HepG2 (cell line): ENCODE results near the gene ZMYM4. TPM values are rescaled to one million over a fixed set of nuclear protein-coding genes. Genes with fewer than 3 reads are reported as not detected.

Source experiments
- ATAC-seq: fragments of 200-7000 bp; cut with Tn5 transposase; 3 replicates; pipeline ENCODE4 v1.9.1; 2020; ENCODE audit warnings: mild to moderate bottlenecking, moderate library complexity
- BruUV-seq: library from RNA; stranded (reverse); fragments of 400-500 nt; replicated peaks from 2 replicates; lab custom pipeline; 2021; lab: Mats Ljungman, UMichigan
- CTCF ChIA-PET: fragments of 300-600 bp; formaldehyde crosslinking; extraction: SDS; loops from one replicate; lab custom pipeline; 2021; ENCODE audit warnings: low total read pairs, inconsistent platforms, low intra/inter-chr PET ratio; lab: Yijun Ruan, JAX
- POLR2A ChIA-PET: fragments of 350-600 bp; sonication (Branson Sonifier 250); formaldehyde crosslinking; loops from one replicate; lab custom pipeline; 2020; ENCODE audit warnings: antibody characterized with exemption, inconsistent platforms; lab: Yijun Ruan, JAX
- DNase-seq: peaks from one replicate; pipeline ENCODE4 v3.0.0-alpha.2; 2015; ENCODE audit warnings: low spot score
- FAIRE-seq: peaks from 3 replicates; lab custom pipeline; 2011; peaks lifted over from hg19 to GRCh38; lab: Jason Lieb, UNC
- H2AFZ ChIP-seq: one replicate; pipeline ENCODE4 v1.6.1; 2011; ENCODE audit warnings: low read length, inconsistent platforms
- H3K27ac ChIP-seq: fragments of 300-600 bp; 3 replicates; pipeline ENCODE4 v1.8.0; 2011; ENCODE audit warnings: mixed run types, mild to moderate bottlenecking, mixed read lengths, low read length, inconsistent platforms; ENCODE audit not compliant: insufficient read depth; ENCODE audit errors: extremely low read length
- H3K27me3 ChIP-seq, 2 experiments: fragments of 200-600 bp in 1 of 2; 2 replicates in 1 of 2; 3 replicates in 1 of 2; pipeline versions ENCODE4 v1.6.0 to v1.8.0; 2011; ENCODE audit warnings: low read length in 2 of 2, mild to moderate bottlenecking in 2 of 2, moderate library complexity in 2 of 2, inconsistent platforms in 1 of 2; ENCODE audit not compliant: insufficient read depth in 2 of 2, control insufficient read depth in 1 of 2
- H3K36me3 ChIP-seq, 2 experiments: fragments of 200-600 bp in 1 of 2; replicated peaks in 1 of 2; 2 replicates in 1 of 2; 3 replicates in 1 of 2; pipeline versions ENCODE4 v1.5.1 to v1.8.0; 2011; ENCODE audit warnings: low read length in 2 of 2, inconsistent platforms in 1 of 2; ENCODE audit not compliant: insufficient read depth in 2 of 2, control insufficient read depth in 1 of 2
- H3K4me1 ChIP-seq: 2 replicates; pipeline ENCODE4 v1.5.1; 2012; ENCODE audit warnings: low read length, inconsistent platforms; ENCODE audit not compliant: insufficient read depth
- H3K4me2 ChIP-seq: 2 replicates; pipeline ENCODE4 v1.6.0; 2011; ENCODE audit warnings: low read depth, low read length, inconsistent platforms
- H3K4me3 ChIP-seq, 3 experiments: fragments of 200-600 bp in 1 of 3; sonication (generic), shearing (Covaris generic) in 1 of 3; replicated peaks in 1 of 3; 2 replicates each; pipeline ENCODE4 v1.5.1; 2011 to 2016; ENCODE audit warnings: low read length in 3 of 3, inconsistent platforms in 2 of 3, low read depth in 2 of 3, mild to moderate bottlenecking in 2 of 3, control low read depth in 1 of 3, mixed read lengths in 1 of 3; ENCODE audit not compliant: insufficient read depth in 1 of 3
- H3K79me2 ChIP-seq: one replicate; pipeline ENCODE4 v1.6.1; 2011; ENCODE audit warnings: low read length, inconsistent platforms; ENCODE audit not compliant: insufficient read depth
- H3K9ac ChIP-seq: 2 replicates; pipeline ENCODE4 v1.6.0; 2011; ENCODE audit warnings: mild to moderate bottlenecking, low read depth, low read length, inconsistent platforms; ENCODE audit not compliant: insufficient read depth
- H3K9me3 ChIP-seq: 2 replicates; pipeline ENCODE4 v1.5.1; 2012; ENCODE audit warnings: mild to moderate bottlenecking, low read length
- H4K20me1 ChIP-seq: 2 replicates; pipeline ENCODE4 v1.6.0; 2011; ENCODE audit warnings: inconsistent platforms, mild to moderate bottlenecking, low read length, moderate library complexity; ENCODE audit not compliant: insufficient read depth
- CTCF ChIP-seq: sonication (generic); formaldehyde crosslinking; IDR thresholded peaks from 2 replicates; pipeline ENCODE4 v1.5.0; 2020; ENCODE audit warnings: mild to moderate bottlenecking, missing genetic modification reagents, moderate library complexity
- FOSL2 ChIP-seq: sonication (generic); formaldehyde crosslinking; IDR thresholded peaks from 2 replicates; pipeline ENCODE4 v1.4.0; 2020; ENCODE audit warnings: missing genetic modification reagents
- HNF1B ChIP-seq: sonication (generic); formaldehyde crosslinking; IDR thresholded peaks from 2 replicates; pipeline ENCODE4 v1.5.1; 2020; ENCODE audit warnings: mild to moderate bottlenecking, moderate library complexity, missing genetic modification reagents
- RAD21 ChIP-seq: fragments of 450-650 bp; formaldehyde crosslinking; IDR thresholded peaks from 2 replicates; pipeline ENCODE4 v1.5.0; 2020; ENCODE audit warnings: mild to moderate bottlenecking
- SAP130 ChIP-seq: IDR thresholded peaks from 2 replicates; pipeline ENCODE4 v1.6.1; 2016; ENCODE audit warnings: low read depth
- SMC3 ChIP-seq: IDR thresholded peaks from 2 replicates; pipeline ENCODE4 v1.6.1; 2011; ENCODE audit warnings: low read length, improper control_type of control experiment
- STAG1 ChIP-seq: sonication (generic); formaldehyde crosslinking; IDR thresholded peaks from 2 replicates; pipeline ENCODE4 v1.4.0; 2020; ENCODE audit warnings: missing genetic modification reagents
- TEAD3 ChIP-seq: optimal IDR thresholded peaks from 2 replicates; pipeline ENCODE3; 2016; ENCODE audit warnings: borderline replicate concordance
- XBP1 ChIP-seq: sonication (generic); formaldehyde crosslinking; IDR thresholded peaks from 2 replicates; pipeline ENCODE4 v1.5.0; 2020; ENCODE audit warnings: missing genetic modification reagents
- XRCC5 ChIP-seq: fragments of 200-400 bp; formaldehyde crosslinking; optimal IDR thresholded peaks from 2 replicates; pipeline ENCODE3; 2017; ENCODE audit warnings: mild to moderate bottlenecking, low read length
- ZBED4 ChIP-seq: sonication (generic); formaldehyde crosslinking; IDR thresholded peaks from 2 replicates; pipeline ENCODE4 v1.4.0; 2020; ENCODE audit warnings: missing genetic modification reagents, borderline replicate concordance
- ZFX ChIP-seq: sonication (generic); formaldehyde crosslinking; IDR thresholded peaks from 2 replicates; pipeline ENCODE4 v1.4.0; 2020; ENCODE audit warnings: mild to moderate bottlenecking, low read depth, missing genetic modification reagents, moderate library complexity
- ZNF329 ChIP-seq: sonication (generic); formaldehyde crosslinking; IDR thresholded peaks from 2 replicates; pipeline ENCODE4 v1.9.0; 2021; ENCODE audit warnings: low read depth, mild to moderate bottlenecking, missing genetic modification reagents
- WGBS: methylation state at CpG from one replicate; pipeline ENCODE4 v1.1.6; 2017; ENCODE audit warnings: low lambda C conversion rate; 5-methylcytosine and 5-hydroxymethylcytosine counted together
- in situ Hi-C: cut with HindIII; loops from 2 replicates; pipeline ENCODE4 v1.10.0; 2017; ENCODE audit warnings: low pct_unique_long_range_greater_than_20kb; ENCODE audit not compliant: extremely low pct_ligation_motif_present
- intact Hi-C: fragments of 100-400 bp; cut with micrococcal nuclease; formaldehyde crosslinking; loops from one replicate; pipeline ENCODE4 v1.10.0; 2022; ENCODE audit not compliant: unreplicated experiment
- polyA plus RNA-seq, 8 experiments: library from polyadenylated mRNA; depleted of rRNA in 3 of 8; stranded (reverse) in 7 of 8; unstranded in 1 of 8; fragments of >200 nt; fragmentation: Illumina TruSeq in 4 of 8; extraction: Trizol in 4 of 8; gene quantifications; 2 replicates each; pipeline versions ENCODE4 v1.2.1 to v1.2.3, GENCODE V29; 2011 to 2016; ENCODE audit warnings: low read depth in 4 of 8, missing spikeins in 1 of 8, mixed read lengths in 1 of 8; ENCODE audit not compliant: insufficient read depth in 1 of 8
- total RNA-seq, 5 experiments: library from RNA; depleted of rRNA; stranded (reverse); fragments of >200 nt; fragmentation: Illumina TruSeq; extraction: Trizol; gene quantifications; 2 replicates each; pipeline ENCODE4 v1.2.3, GENCODE V29; 2016; ENCODE audit warnings: low read depth in 1 of 5
- TF ChIP-seq, protein P1 (sequence below): sonication (generic); IDR thresholded peaks from 2 replicates; pipeline ENCODE4 v1.6.1; 2016; ENCODE audit warnings: low read depth, borderline replicate concordance
- TF ChIP-seq, protein P2 (sequence below): IDR thresholded peaks from 2 replicates; pipeline ENCODE4 v1.6.1; 2018; ENCODE audit warnings: missing genetic modification reagents, mild to moderate bottlenecking, missing compliant biosample characterization

ZMYM4 gene
- total and polyA plus RNA-seq, 2 of the 13 experiments (the other 11 are each of a cell fraction or from before 2014, with no cell fraction given): 13.9 to 37.6 TPM

DNA sequence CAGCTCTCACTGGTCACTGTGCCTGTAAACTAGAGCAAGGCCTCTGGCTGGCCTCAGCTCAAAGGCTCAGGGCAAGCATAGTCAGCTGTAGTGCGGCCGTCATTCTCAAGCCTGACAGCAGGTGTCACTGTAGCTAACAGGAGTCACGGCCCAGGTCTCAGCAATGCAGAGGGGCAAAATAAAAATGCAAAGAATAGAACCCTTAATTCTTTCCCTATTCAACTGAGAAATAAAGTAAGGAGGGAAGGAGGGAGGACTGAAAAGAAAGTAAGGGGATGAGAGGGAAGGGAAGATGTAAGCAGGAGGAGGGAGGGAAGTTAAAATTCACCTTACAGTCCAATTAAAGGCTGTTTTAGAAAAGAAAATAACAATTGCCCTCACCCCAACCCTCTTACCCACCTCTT lies 182.6 kb downstream of the ZMYM4 start:
- ChIA-PET POLR2A (interaction anchor here (1.5 kb wide), 1 partner anchor 105 kb away, joined by 5 read pairs; no protein-coding TSS in a partner anchor), CTCF (interaction anchor here (0.9 to 3.4 kb wide), 3 partner anchors 93 to 118 kb away, joined by 3 to 29 read pairs (median 13); no protein-coding TSS in a partner anchor)
- ATAC-seq (peak; percentile 98), DNase-seq (peak; percentile 55), FAIRE-seq (peak; percentile 71)
- no peak overlapping the region for H3K27ac ChIP-seq
- peaks cover 29% of the 10 kb centered on the region for H3K4me1 ChIP-seq
- no peaks in the 10 kb centered on the region for H3K79me2 ChIP-seq
- H3K9ac ChIP-seq: no peak overlapping the region
- H2AFZ ChIP-seq: no peak overlapping the region
- intact Hi-C loops: loop anchor here (1.0 kb wide), 3 partner anchors 94 to 323 kb away; no protein-coding TSS in a partner anchor
- no peak overlapping the region for H3K4me3 ChIP-seq
- no peak overlapping the region for H3K4me2 ChIP-seq
- H3K27me3 ChIP-seq: no peaks in the 10 kb centered on the region
- BruUV-seq: no TSS peak
- in situ Hi-C loops: loop anchor here (5.0 kb wide), 1 partner anchor 111 kb away; no protein-coding TSS in a partner anchor
- no peaks in the 10 kb centered on the region for H4K20me1 ChIP-seq
- peaks cover 26 to 66% of the 10 kb centered on the region in 2 experiments for H3K36me3 ChIP-seq
- 2% methylated on average over 3 of the region's 3 CpGs for WGBS
- H3K9me3 ChIP-seq: no peaks in the 10 kb centered on the region
- TF ChIP-seq TEAD3 (CRISPR knock-in tag): peak; percentile 57
- 0 out of 2 replicates have a peak, but pooled peaks have one; percentile 14 for TF ChIP-seq SAP130 (CRISPR knock-in tag)
- TF ChIP-seq SMC3: peak; percentile 85
- TF ChIP-seq CTCF (CRISPR knock-in tag): peak; percentile 86
- peak; percentile 79 for TF ChIP-seq XRCC5
- peak; percentile 81 for TF ChIP-seq STAG1 (CRISPR knock-in tag)
- 0 out of 2 replicates have a peak, but pooled peaks have one; percentile 26 for TF ChIP-seq HNF1B (CRISPR knock-in tag)
- 0 out of 2 replicates have a peak, but pooled peaks have one; percentile 24 for TF ChIP-seq FOSL2 (CRISPR knock-in tag)
- peak; percentile 68 for TF ChIP-seq RAD21 (CRISPR knock-in tag)
- no peak for TF ChIP-seq ZNF329
- TF ChIP-seq ZBED4 (CRISPR knock-in tag): 0 out of 2 replicates have a peak, but pooled peaks have one; percentile 17
- no peak for TF ChIP-seq XBP1 (CRISPR knock-in tag)
- TF ChIP-seq, protein P1, sequence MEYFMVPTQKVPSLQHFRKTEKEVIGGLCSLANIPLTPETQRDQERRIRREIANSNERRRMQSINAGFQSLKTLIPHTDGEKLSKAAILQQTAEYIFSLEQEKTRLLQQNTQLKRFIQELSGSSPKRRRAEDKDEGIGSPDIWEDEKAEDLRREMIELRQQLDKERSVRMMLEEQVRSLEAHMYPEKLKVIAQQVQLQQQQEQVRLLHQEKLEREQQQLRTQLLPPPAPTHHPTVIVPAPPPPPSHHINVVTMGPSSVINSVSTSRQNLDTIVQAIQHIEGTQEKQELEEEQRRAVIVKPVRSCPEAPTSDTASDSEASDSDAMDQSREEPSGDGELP: peak; percentile 72; the same call in 1 of the 2 replicates
- TF ChIP-seq ZFX (CRISPR knock-in tag): peak; percentile 44; the same call in 1 of the 2 replicates
- TF ChIP-seq, protein P2, sequence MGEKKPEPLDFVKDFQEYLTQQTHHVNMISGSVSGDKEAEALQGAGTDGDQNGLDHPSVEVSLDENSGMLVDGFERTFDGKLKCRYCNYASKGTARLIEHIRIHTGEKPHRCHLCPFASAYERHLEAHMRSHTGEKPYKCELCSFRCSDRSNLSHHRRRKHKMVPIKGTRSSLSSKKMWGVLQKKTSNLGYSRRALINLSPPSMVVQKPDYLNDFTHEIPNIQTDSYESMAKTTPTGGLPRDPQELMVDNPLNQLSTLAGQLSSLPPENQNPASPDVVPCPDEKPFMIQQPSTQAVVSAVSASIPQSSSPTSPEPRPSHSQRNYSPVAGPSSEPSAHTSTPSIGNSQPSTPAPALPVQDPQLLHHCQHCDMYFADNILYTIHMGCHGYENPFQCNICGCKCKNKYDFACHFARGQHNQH (CRISPR knock-in tag): peak; percentile 31; the same call in 1 of the 2 replicates
